HG02588 (cell line): ENCODE data around the gene CTNNA2.

Experiments used
- ATAC-seq: cut with Tn5 transposase; IDR thresholded peaks from one replicate; pipeline ENCODE4 v1.9.1; 2021; ENCODE audit warnings: mild to moderate bottlenecking, moderate library complexity; ENCODE audit not compliant: unreplicated experiment

The CTNNA2 gene

DNA sequence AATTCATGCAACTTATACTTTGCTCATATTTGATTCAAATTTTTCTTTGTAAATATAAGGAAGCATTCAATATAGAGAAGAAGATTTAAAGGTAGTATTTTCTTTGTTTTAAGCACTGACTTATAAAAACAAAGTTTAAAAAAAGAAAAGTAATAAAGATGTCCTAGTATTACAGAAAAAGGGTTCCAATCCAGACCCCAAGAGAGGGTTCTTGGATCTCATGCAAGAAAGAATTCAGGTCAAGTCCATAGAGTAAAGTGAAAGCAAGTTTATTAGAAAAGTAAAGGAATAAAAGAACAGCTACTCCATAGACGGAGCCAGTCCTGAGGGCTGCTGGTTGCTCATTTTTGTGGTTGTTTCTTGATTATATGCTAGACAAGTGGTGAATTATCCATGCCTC, 267.9 kb downstream of the CTNNA2 start:
- ATAC-seq, result no peak

DNA sequence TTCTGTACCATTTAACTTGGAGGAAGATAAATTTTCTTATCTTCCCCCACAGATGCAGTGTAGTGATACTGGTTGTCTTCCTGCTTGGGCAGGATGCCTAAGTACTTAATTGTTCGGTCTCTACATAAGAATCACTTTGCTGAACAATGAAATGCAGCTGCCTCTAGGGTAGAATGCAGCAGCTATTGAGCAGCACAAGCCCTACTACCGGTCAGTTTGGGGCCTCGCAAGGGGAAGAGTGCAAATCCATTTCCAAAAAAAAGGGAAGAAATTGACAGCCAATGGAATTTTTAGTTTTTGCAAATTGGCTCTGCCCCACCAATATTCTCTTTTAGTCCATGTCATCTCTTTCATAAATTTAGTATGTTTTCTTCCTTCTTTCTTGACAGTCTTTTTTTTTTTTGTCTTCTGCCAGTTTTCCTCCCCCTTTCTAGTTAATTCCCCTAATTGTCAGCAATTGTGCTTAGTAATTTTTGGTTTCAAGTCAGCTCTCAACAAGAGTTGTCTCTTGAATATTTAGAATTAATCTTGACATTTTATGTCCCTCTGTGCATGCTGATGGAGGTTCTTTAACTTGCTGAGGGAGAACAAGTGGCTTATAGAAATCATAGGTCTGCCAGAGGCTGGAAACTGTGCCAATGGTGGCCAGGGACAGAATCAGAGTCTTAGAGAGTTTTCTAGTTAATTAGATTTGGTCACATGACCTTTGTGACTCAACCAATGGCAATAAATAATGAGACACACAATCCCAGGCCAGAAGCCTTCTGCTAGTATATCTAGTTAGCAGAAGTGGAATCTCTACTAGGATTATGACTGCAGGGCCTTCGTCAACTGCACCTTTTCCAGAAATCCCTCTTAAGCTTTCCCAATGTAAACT, 270.0 kb downstream of the CTNNA2 start:
- ATAC-seq, result no peak

DNA sequence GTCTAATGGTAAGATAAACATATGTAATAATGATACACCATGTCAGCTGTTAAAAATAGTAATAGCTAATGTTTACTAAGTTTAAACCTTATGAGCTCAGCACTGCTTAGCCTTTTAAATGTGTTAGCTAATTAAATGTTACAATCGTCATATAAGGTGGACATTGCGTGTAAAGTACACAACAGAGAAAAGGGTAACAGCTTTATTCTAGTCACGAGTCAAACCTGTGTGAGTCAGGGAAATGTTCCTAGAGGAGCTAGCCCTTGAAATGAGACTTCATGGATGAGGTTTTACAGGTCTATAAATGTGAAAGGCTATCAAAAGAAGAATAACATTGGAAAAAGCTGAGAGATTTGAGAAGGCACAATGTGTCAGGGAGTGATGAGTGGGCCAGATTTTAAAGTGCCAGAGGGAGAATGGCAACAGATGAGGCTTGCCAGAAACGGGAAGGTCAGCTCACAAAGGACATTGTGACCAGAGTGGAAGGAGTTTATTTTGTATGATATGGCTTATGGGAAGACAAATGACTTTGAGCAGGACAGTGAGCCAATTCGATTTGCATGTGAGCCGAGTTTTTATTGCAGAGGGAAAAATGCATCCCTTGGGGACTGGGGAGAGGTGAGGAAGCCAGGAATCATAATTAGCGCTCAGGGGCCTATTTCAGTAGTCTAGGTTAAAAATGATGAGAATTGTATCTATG, 276.3 kb downstream of the CTNNA2 start:
- no peak for ATAC-seq

DNA sequence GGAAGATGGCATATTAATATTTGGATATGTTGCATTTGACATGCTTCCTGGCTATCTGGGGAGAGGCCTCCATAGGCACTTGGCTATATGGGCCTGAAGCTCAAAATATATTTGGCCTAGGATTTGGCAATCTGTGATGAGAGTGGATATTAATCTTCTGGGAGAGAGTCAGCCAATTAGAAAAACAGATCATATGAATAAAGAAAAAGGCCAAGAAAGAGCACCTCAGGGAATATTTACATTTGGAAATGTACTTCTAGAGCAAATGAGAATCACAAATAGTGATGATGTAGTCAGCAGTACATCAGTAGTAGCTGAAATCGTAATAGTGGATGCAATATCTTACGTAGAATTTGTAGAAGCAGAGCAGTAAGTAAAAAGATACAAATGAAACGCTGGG, 277.0 kb downstream of the CTNNA2 start:
- ATAC-seq, result no peak

DNA sequence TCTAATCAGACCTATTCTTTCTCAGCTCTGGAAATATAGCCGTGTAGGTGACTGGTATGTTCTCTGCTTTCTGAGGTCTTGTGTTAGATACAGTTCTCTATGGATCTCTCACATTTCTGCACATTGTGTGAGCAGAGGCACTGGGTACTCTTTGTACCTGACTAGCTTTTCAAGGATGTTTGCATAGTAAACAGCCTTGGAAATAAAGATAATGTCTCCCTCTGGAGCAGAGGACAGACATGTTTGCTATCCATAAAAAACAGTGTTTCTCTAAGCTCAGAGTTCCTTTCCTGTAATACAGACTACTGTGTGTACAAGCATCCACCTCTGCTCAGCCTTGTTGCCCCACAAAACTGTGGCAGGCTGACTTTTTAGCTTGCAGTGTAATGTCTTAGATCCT, 279.2 kb downstream of the CTNNA2 start:
- no peak for ATAC-seq

DNA sequence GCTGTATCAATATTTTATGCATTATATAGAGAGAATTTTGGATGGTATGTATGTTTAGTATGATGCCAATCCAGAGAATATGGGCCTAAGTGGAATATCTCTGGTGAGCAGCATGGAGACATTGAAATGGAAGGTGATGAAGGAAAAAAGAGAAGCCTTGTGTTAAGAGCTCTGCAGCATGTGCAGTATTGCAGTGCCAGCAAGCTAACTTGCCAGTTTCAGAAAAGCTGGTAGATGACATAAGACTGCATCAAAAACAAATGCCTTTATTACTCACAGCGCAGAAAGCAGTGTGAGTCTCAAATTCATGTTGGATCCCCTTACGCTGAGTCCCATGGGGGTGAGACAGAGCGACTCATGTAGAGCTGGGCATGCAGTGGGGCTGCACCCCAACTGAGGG, 280.2 kb downstream of the CTNNA2 start:
- ATAC-seq, result no peak

DNA sequence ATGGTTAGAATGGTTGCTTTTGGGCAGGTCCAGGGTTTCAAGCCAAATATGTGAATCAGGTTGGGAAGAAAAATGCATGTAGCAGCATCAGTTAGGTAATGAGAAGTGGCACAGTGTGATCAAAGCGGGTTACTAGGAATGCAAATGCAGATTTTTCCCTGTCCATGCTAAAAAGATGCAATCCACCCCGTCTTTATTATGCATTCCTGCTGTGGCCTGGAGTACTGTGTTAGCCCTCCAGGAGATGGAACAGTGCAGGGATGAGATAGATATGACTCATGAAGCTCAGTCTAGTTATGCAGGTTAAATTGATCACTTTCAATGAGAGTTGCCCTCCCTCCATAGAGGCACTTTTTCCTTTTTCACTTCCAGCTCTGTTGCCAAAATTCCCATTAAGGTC, 283.8 kb downstream of the CTNNA2 start:
- ATAC-seq, result no peak

DNA sequence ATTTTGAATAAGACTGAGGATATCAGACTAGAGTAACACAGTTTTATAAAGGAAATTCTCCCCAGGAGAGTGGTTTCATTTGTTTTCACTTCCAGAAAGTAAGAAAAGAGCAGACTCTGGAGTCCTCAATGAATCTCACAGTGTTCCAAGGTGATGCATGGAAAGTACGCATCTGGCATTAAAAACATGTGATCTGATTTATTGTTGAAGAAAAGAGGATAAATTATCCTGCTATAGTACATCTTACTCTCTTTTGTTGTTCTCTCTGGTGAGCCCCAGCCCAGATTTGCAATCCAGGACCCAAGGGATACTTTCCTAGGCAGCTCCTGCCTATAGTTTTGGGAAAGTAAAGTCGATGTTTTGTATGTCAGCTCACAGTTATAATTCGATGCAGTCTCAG, 285.9 kb downstream of the CTNNA2 start:
- ATAC-seq, result no peak

DNA sequence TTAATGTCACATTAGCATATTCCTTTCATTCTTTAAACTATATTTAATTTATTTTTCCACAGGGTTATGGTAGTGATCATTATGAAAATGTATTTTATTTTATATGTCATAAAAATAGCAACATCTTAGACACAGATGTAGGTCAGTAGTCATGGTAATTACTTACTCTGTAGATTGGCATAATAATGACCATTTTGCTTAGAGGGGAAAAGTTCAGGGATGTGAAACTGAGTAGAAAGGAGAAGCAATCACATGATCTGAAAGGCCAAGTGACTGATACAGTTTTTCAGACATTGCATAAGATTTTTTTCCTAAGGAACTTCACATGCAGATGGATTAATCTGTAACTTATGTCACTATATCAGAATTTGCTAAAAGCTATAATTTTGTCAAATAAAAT, 286.9 kb downstream of the CTNNA2 start:
- ATAC-seq, result no peak

DNA sequence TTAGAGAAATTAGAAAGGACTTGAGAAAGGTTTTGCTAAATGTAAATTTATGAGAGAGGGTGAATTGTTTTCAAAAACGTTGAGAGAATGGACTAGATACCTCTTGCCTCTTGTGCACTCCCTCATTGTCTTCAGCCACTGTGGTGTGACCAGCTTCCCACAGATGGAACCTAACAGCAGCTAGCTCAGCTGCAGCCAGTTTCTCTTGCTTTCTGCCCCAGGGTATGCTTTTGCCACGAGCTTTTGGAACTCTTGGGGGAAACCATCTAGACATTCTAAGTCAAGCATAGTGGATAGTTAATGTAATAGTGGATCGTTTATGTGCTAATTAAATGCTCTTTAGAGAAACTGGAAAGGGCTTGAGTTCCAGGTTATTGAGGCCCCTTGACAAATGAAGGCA, 288.2 kb downstream of the CTNNA2 start:
- ATAC-seq, result no peak

DNA sequence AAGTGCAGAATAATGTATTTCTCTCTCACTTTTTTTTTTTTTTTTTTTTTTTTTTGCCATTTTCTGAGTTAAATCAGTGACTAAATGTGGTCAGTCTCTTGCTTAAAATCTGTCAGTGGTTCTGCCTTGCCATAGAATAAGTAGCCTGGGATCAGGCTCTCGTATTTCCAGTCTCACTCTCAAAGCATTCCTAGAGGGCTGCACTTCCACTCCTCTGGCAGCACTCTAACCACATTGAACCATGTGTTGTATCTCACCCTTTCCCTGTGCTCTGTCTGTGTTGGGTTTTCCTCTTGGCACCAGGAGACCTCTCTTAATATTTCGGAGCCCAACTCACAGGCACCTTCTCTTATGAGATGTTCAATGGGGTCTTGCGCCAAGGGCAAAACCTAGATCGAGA, 304.4 kb downstream of the CTNNA2 start:
- no peak for ATAC-seq

DNA sequence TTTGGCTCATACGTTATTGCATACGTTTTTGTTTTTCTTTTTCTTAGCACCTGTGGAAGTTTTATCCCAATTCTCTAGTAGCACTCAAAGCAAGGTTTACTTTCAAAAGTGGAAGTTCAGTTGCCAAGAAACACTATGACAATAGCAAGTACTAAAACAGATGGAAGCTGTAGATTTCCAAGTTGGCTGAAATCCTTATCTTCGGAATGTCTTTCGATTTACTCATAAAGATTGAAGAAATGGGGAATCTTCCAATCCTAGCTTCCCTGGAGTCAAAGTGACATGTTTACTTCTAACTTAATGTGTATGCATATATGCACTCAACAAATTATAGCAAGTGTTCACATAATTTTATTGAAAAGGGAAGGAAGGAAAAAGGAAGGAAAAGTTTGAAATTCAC, 307.4 kb downstream of the CTNNA2 start:
- no peak for ATAC-seq

DNA sequence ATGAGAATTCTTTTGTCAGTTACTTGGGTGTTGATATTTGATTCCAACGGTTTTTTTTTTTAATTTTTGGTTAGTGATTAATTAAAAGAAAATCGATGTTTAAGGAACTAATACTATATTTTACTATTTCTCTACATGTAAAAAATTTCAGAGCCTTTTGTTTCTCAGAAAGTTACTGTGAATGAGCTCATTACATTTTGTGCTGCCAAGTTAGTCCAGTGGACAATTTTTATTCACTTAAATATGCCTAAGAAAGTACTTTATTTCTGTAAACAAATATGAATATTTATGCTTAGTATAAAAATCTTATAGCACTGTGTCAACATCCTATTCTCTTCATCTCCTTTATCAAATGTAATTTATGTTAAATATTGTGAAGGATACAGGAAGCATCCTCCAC, 309.3 kb downstream of the CTNNA2 start:
- ATAC-seq, result no peak

DNA sequence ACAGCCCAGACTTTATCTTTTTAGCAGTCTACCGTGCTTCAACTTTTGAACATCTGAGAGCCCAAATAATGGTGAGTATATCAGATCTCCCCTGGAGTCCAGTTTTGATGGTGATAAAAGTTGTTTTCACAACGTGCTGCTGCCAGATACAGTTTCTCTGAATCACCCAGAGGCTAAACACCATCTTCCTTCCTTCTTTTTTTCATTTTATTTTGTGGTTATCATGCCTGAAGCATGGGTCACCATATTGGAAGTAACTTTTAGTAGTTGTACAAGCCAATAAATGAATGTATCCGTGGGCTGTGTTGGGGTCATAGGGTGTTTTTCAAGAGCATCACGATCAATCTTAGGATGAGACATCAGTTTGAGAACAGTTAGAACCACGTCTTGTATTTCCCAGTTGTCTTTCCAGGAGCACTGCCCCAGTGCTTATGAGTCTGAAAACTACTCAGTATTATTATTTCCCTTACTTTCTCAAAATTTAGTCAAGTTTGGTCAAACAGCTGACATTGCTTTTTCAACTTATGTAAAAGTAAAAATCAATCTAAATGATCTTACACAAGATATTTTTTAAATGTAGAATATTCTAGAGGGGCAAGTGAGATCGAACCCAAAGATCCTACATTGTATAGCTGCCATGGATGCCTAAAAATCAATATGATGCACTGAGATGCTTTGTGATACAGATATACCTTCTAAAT, 311.4 kb downstream of the CTNNA2 start:
- no peak for ATAC-seq

DNA sequence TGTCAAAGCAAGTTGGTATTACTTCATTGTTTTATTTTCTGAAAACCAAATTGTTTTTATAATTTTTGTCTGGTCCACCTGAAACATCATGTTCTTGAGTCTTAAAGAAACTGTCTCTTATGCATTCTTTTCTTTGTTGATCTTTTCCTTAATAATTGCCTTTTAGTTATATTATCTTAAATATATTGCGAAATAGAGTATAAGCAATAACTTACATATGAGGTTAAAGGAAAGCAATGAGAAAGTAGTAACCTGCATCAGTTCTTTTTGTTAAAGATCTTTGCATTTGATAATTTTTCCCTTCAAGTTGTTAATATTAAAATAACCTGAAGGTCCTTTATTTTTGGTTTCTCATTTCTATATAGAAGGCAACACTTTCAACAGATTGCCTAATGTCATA, 315.0 kb downstream of the CTNNA2 start:
- ATAC-seq, result no peak

DNA sequence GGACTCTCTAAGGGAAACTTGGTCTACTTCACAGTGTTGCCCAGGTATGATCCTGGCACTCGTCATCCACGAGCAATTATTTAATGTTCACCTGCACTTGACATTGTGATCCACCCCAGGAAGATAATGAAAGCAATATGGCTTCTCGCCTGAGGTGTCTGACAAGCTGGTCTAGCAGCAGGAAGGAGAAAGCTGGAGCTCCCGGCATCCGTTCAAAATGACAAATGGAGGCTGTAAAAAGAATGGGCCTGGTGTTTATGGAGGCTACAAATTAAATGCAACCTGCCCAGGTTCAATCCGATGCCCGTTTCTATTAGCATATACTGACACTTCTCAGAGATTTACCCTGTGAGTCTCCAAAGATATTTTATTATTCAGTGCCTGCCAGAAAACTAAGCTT, 317.6 kb downstream of the CTNNA2 start:
- no peak for ATAC-seq

DNA sequence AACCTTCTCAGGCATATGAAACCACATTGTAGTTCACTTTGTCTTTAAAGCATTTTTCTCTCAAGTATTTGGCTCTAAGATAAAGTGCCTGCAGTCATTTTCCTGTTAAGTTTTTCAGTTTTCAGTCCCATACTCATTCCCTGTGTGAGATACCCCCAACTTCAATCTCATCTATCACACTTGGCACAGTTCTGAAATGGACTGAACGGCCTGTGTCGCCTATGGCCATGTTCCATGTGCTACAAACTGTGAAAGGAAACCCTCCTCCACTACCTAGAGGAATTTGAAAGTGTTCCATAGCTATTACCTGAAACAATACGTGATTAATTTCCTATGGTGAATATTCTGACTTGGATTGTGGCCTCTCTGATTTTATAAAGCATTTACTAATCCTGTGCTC, 319.1 kb downstream of the CTNNA2 start:
- ATAC-seq, result no peak

DNA sequence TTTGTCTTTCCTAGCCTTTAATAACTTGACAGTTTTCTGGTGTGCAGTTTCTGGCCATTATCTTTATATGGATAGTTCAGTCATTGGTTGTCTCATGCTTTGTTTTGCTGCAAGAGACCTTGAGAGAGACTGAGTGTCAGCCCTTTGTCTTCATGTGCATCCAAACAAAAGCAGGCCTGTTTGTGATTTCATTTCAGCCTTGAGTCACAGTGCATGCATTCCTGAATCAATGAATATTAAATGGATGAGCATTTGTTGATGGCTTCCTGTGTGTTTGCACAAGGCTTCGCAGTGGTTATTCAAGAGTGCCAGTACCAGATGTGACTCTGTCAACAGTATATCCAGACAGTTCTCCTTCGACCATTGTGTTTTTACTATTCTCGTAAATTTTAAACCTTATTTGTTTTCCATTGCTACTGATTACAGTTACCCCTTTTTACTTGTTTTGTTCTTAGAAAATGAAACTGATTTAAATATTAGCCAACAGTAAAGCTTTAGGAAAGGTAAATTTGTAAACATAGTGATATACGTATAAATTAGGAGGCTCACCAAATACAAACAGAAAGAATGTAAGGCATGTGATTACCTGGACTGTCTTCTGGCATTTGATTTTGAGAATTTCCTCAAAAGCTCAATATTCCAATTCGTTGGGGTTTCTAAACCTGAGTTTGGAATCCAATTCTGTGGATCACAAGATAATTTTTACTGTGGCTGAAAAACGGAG, 319.8 kb downstream of the CTNNA2 start:
- no peak for ATAC-seq

DNA sequence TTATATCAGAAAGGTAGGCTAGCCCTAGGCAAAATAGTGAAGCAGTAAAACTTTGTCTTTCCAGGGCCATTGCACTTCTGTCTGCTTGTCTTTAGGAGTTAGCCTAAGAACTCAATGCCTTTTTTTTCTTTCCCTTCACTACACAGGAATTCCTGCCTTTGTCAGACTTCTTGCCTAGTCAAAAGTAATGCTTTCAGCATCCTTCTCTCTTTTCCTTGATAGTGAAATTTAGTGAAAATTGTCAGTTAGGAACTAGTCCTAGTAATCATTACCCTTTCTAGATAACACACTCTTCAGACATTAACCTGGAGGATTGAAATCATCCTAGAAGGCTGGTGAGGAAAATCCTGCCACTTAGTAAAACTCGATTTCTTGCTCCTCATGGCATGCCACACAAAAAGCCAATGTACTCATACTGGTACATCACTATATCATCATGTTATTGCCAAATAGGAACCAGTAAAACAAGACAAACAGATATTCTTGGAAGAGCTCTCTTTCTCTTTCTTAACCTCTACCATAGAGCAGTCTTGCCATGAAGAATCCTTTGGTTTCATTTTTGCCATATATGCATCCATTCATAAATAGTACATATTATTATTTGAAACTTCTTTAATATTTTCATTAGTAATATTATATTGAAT, 320.5 kb downstream of the CTNNA2 start:
- ATAC-seq, result no peak

DNA sequence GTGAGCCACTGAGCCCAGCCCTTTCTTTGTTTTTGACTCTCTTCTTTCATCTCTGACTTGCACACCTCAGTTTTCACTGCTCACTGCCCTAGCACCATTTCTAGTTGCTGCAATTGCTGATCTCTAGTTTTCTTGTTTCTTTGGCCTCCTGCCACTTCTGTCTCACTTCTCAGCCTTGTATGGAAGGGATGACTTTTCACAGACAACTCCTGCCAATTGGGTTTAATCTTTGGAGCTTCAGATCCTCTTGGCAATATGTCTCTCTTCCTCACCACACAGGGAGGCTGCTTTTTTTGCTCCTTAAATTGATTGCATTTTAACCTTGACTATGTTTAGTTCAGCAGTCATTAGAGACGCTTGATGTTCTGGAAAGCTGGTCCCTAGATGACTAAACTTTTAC, 323.1 kb downstream of the CTNNA2 start:
- no peak for ATAC-seq

DNA sequence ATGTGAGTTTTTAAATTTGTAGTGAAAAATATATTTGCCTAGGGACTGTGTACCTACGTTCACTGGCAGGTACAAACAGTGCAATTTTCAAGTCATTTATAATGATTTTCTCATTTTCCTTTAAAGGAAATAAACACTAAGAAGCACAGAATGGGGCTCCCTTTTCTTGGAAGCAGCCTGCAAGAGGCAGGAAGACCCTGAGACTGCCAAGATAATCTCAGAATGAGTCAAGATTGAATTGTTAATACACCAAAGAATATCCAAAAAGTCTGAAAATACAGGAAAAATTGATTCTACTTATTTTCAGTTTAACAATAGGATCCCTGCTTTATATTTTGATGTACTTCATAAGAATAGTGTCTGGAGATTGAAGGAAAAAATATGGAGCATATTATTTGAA, 331.2 kb downstream of the CTNNA2 start:
- no peak for ATAC-seq
